GM18873 (cell line): ENCODE measurements around the gene CLIC3.

Experiments used
- ATAC-seq: cut with Tn5 transposase; IDR thresholded peaks from one replicate; pipeline ENCODE4 v1.9.1; 2021; ENCODE audit warnings: mild to moderate bottlenecking, moderate library complexity, moderate number of reproducible peaks; ENCODE audit not compliant: unreplicated experiment, low FRiP score

Gene CLIC3

GRCh38 chr9:137018761-137019559 is 22.6 kb upstream of the CLIC3 start:
- no peak for ATAC-seq

DNA sequence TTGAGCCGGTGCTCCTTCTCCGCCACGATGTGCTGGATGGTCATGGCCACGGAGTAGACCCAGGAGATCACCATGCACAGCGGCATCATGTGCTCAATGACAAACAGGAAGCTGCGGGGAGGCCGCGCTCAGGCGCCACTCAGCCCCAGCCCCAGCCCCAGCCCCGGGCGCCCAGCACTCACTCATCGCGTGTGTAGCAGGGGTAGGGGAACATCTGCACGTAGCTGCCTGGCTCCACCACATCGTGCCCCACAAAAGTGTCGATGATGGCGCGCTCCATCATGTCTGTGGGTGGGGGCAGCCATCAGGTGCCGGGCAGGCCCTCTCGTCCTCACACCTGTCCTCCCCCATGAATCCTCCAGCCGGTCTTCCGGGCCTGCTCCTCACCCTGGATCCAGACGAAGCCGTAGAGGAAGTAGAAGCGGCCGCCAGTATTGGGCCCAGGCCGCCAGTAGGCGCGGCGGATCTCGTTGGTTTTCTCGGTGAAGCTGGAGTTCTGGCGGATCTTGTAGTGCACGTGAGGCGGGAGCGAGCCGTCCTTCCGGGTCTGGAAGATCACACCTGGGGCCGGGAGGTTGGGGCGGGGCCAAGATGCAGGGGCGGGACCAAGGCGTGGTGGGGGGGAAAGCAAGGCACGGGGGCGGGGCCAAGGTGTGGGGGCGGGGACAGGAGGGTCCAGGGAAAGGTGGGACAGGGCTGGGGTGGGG is 21.6 kb upstream of the CLIC3 start:
- ATAC-seq, result no peak

GRCh38 chr9:137017071-137017470 is 20.7 kb upstream of the CLIC3 start:
- ATAC-seq, result no peak

GRCh38 chr9:137016436-137016835 is 20.1 kb upstream of the CLIC3 start:
- no peak for ATAC-seq

DNA sequence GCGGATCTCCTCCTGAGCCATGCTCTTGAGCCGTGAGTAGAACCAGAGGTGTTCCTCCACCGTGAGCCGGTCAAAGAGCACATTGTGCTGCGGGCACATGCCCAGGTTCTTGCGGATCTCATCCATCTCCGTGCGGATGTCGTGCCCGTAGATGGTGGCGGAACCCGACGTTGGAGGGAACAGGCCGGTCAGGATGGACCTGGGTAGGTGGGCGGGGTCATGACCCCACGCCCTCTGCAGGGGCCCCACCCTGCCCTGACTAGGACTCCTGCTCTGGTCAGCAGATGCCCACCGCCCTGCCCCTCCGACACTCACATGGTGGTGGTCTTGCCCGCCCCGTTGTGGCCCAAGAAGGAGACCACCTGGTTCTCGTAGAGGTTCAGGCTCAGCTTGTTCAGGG is 19.6 kb upstream of the CLIC3 start:
- no peak for ATAC-seq

DNA sequence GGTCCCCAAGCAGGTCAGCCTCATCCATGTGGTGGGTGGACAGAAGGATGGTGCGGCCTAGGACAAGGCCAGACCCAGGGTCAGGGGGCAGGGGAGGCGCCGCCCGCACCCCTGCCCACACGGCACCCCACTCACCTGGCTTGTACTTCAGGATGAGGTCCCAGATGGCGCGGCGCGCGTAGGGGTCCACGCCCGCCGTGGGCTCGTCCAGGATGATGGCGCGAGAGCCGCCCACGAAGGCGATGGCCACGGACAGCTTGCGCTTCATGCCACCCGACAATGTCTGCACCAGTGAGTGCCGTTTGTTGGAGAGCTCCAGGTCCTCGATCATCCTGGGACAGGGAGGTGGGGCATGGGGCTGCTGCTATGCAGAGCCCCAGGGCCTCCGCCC is 19.2 kb upstream of the CLIC3 start:
- ATAC-seq, result no peak

- no peak for ATAC-seq
These were observed 18.6 kb upstream of the CLIC3 start for GRCh38 chr9:137014776-137015539.

DNA sequence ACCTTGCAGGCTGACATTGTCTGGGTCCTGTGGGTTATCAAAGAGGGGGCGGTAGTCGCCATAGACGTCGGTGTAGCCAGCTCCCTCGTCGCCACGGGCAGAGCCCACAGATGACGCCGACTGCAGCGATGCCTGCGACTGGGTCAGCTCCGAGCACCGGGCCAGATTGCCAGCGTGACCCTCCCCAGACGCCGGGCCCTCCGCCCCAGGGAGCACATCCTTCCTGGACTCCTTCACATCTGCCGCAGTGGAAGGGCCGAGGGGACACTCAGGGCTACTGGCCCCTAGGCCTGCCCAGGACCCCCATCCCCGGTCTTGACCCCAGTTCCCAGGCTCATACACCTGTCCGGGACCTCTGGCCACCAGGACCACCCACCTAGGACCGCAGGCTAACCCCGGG is 17.8 kb upstream of the CLIC3 start:
- ATAC-seq, result no peak

DNA sequence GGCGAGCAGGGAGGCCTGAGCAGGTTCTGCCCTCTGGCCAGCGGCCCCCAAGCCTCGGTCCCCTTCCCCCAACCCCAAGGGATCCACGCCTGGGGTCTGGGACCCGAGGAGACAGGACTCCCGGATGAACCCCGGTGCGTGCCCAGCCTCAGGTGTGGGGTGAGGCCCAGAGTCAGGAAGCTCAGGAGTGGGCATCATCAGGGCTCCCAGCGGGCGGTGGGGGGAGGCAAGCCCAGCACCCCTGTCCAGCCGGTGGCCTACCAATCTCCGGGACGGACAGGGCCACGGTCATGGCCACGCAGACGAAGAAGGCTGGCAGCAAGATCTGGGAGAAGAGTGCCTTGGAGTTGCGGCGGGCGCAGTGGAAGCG is 17.2 kb upstream of the CLIC3 start:
- no peak for ATAC-seq

DNA sequence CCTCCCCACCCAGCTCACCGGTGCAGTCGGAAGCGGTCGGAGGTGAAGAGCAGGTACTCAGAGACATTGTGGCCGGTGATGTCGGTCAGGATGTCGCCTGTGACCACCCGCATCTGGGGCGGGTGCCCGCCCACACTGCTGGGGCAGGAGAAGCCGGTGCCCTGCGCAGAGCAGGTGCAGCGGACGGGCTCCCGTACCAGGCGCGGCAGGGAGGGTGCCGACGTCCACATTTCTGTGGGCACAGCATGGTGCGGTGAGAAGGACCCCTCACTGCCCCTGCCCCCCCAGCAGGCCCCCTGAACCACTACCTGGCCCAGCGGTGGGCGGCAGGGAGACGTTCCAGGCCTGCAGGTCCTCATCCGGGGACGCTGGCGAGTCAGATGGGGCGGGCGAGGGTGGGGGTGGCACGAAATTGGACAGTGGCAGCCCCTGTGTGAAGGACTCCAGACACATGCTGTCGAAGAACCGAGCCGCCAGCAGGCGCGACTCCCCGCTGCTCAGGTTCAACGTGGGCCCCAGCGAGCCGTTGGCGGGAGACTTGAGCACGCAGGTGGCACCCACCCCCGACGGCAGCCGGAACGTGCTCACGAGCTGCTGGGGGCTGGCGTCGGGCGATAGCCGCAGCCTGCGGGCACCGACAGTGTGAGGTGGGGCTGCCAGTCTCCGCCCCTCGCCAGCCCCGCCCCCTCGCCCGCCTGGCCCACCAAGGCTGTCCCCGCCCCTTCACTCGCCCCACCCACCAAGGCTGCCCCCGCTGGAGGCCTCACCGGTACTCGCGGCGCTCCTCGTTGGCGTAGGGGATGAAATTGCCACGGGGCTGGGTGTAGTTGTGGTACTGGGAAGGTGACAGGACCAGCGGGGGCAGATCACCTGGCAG is 16.6 kb upstream of the CLIC3 start:
- ATAC-seq, result no peak

DNA sequence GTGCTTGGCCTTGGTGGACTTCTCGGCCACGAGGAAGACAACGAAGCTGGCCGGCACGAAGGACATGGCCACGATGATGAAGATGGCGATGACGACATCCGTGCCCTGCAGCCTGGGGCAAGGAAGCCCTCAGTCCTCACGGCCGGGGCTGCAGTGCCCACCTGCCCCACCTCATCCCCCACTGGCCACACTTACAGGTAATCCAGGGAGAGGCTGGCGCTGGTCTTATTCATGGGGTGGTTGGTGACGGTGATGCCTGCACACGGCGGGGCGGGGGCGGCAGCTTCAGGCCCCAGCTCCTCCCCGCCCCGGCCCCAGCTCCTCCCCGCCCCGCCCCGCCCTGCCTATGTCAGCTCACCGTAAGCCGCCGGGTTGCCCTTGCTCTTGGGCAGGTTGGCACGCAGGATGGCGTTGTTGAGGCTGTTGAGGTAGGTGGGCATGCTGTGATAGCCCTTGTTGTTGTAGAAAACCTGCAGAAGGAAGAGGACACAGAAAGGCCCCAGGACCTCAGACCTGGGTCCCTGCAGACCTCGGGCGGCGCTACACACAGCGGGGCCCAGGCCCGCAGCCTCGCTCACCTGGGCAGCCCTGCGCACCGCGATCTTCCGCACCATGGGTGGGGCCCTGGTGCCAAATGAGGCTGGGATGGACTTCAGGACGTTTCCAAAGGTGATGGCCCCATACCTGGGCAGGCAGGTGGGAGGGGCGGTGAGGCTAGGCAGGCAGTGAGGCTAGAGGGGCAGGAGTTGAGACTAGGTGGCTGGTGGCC is 15.7 kb upstream of the CLIC3 start:
- ATAC-seq, result no peak

DNA sequence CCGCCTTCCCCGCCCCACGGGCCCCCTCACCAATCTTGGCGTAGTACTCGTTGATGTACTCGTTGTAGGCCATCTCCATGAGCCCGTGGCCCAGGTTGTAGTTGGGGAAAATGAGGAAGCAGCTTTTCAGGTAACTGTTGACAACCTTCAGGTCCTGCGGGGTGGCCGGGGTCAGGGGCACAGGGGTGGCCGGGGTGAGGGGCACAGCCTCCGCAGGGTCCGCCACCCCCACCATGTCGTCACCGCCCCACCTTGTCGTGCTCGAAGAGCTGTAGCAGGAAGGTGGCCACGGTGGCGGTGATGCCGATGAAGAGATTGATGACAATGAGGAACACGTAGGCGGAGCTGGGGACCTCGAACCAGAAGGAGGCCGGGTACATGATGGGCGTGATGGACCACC is 14.8 kb upstream of the CLIC3 start:
- no peak for ATAC-seq

- no peak for ATAC-seq
These were observed 13.8 kb upstream of the CLIC3 start for GRCh38 chr9:137009938-137010732.

- no peak for ATAC-seq
These were observed 12.8 kb upstream of the CLIC3 start for GRCh38 chr9:137009217-137009616.

DNA sequence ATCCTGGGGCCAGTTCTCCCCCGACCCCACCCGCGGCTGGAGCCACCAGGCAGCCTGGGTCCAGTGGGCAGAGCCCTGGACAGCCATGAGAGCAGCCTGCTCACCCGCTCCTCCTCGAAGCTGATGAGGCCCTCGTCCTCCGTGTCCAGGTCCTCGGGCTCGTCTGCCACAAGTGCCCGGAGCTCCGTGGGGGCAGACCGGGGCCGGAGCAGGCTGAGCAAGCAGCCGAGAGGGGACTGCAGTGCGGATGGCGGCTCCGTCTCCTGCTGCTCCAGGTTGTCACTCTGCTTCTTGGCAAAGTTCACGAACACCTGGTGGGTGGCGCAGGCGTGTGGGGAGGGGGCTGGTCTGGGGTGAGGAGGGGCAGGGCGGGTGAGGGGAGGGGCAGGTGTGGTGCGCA is 11.9 kb upstream of the CLIC3 start:
- ATAC-seq, result no peak

- ATAC-seq, result no peak
These were observed 11.5 kb upstream of the CLIC3 start for GRCh38 chr9:137007816-137008270.

DNA sequence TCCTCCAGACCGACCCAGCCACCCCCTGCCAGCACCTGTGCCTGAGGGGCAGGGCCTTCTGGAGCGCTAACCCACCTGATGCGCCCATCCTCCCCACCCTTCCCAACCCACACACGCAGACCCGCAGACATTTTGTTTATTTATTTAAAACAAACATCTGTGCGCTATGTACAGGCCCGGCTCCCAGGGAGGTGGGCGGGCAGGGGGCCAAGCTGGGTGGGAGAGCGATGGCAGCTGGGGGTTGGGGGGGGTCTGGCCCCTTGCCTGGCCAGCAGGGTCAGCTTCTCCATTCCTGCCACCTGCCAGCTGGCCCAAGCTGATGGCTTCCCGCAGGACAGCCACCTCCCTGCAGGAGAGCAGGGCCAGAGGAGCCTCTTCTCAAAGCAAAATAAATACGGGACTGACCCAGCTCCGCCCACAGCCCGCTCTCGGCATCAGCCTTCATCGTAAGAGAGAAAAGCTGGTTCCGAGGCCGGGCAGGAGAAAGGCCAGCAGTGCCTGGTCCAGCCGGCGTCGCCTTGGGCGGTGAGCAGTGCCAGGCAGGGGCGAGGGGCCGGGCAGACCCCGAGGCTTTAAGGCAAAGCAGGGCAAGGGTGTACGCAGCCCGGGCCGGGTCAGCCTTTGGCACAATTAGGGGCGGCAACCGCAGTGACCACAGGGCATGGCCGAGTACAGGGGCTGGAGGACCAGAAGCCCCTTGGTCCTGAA is 10.9 kb upstream of the CLIC3 start:
- ATAC-seq, result no peak
